OCI-LY1 (cell line): ENCODE data around the gene GDI1.
"Not testable (repeated sequence)": the region's sequence is repeated elsewhere in the genome, so short reads cannot be mapped to it uniquely, and the experiment has no call there.

Experiments
- CTCF ChIP-seq: fragments of 200-600 bp; sonication (generic), shearing (Covaris generic); IDR thresholded peaks from 2 replicates; pipeline ENCODE4 v1.5.1; 2017; ENCODE audit warnings: mild to moderate bottlenecking, antibody characterized with exemption, low read length, moderate library complexity, mixed read lengths
- EZH2 ChIP-seq: fragments of 200-600 bp; sonication (generic), shearing (Covaris generic); IDR thresholded peaks from 2 replicates; pipeline ENCODE4 v1.8.0; 2017; ENCODE audit warnings: borderline replicate concordance, mixed run types, mild to moderate bottlenecking, antibody characterized with exemption, low read length, moderate library complexity, mixed read lengths

GRCh38 chrX:154389812-154390747 lies 46.9 kb upstream of the GDI1 start:
- not testable (repeated sequence) for TF ChIP-seq EZH2, CTCF
